Measurements from ENCODE around the gene MS4A4A.

The MS4A4A gene

GRCh38 chr11:60280412-60280811 lies at the start of gene MS4A4A:
Gene MS4A4A (plus strand): TSS chr11:60280666. CDS start chr11:60280676, 10 bp downstream.
- no peak for DNase-seq (ENCODE audit: low read depth, low spot score)
- ChIA-PET POLR2A (no interaction called here), CTCF (no interaction called here)
- no peak within 1 kb of the TSS for H3K4me3 ChIP-seq (ENCODE audit: low read depth, low read length)
- no peak for TF ChIP-seq CTCF (IDR thresholded peaks at IDR 0.05; ENCODE audit: insufficient read depth, low read length, missing control alignments)

- no peak for TF ChIP-seq CTCF (IDR thresholded peaks at IDR 0.05; ENCODE audit: insufficient read depth, low read length, missing control alignments)
- no peak overlapping the region for H3K4me3 ChIP-seq (ENCODE audit: low read depth, low read length)
- POLR2A ChIA-PET: no interaction called here
- CTCF ChIA-PET: no interaction called here
- no peak for DNase-seq (ENCODE audit: low read depth, low spot score)
Observed at GRCh38 chr11:60230681-60231080, 49.8 kb upstream of the MS4A4A start.

- TF ChIP-seq CTCF (IDR thresholded peaks at IDR 0.05; ENCODE audit: insufficient read depth, low read length, missing control alignments): no peak
- CTCF ChIA-PET: no interaction called here
- no peak for DNase-seq (ENCODE audit: low read depth, low spot score)
- POLR2A ChIA-PET: no interaction called here
- no peak overlapping the region for H3K4me3 ChIP-seq (ENCODE audit: low read depth, low read length)
Observed at GRCh38 chr11:60235321-60235720, 45.1 kb upstream of the MS4A4A start.

- no peak for TF ChIP-seq CTCF (IDR thresholded peaks at IDR 0.05; ENCODE audit: insufficient read depth, low read length, missing control alignments)
- CTCF ChIA-PET: no interaction called here
Observed at GRCh38 chr11:60240662-60241061, 39.8 kb upstream of the MS4A4A start.

GRCh38 chr11:60241786-60242185 lies 38.7 kb upstream of the MS4A4A start:
- no peak overlapping the region for H3K4me3 ChIP-seq (ENCODE audit: low read depth, low read length)
- POLR2A ChIA-PET: no interaction called here
- no peak for DNase-seq (ENCODE audit: low read depth, low spot score)
- CTCF ChIA-PET: no interaction called here
- TF ChIP-seq CTCF (IDR thresholded peaks at IDR 0.05; ENCODE audit: insufficient read depth, low read length, missing control alignments): no peak

More at GRCh38 chr11:60240662-60241061, 39.8 kb upstream of the MS4A4A start:
- POLR2A ChIA-PET: no interaction called here
- no peak for DNase-seq (ENCODE audit: low read depth, low spot score)
- H3K4me3 ChIP-seq (ENCODE audit: low read depth, low read length): no peak overlapping the region

- no peak within 1 kb of the TSS for H3K4me3 ChIP-seq (ENCODE audit: low read depth, low read length)
- TF ChIP-seq CTCF (IDR thresholded peaks at IDR 0.05; ENCODE audit: insufficient read depth, low read length, missing control alignments): no peak
- ChIA-PET POLR2A (no interaction called here), CTCF (no interaction called here)
- no peak for DNase-seq (ENCODE audit: low read depth, low spot score)
Observed at GRCh38 chr11:60242740-60243239, 37.7 kb upstream of the MS4A4A start, which contains the start of gene MS4A4E. Gene MS4A4E (minus strand): TSS chr11:60243137. CDS start chr11:60230055, 13,082 bp downstream.
